Measurements from ENCODE around the gene PSMA8. TPM values are rescaled to one million over a fixed set of nuclear protein-coding genes. Genes with fewer than 3 reads are reported as not detected.

Gene PSMA8
- total RNA-seq (under 1 TPM in 1 of 2 donors, not detected in 1; 0.14 TPM), polyA plus RNA-seq (not detected)

GRCh38 chr18:26133652-26134051 lies at the start of gene PSMA8:
Gene PSMA8 (plus strand): TSS chr18:26133869. CDS start chr18:26133966, 97 bp downstream.
- Histone ChIP-seq H3K9ac (ENCODE audit: low read depth in 1 of 2, low read length in 2 of 2) (no peak within 1 kb of the TSS), H3K36me3 (ENCODE audit: control insufficient read depth in 4 of 4, insufficient read depth in 3 of 4, low read depth in 1 of 4, low read length in 3 of 4) (no peaks in the 10 kb centered on the region), H3K27me3 (ENCODE audit: control insufficient read depth in 4 of 4, insufficient read depth in 4 of 4, low read length in 3 of 4) (no peaks in the 10 kb centered on the region), H3K9me3 (ENCODE audit: control insufficient read depth in 4 of 4, low read length in 3 of 4) (no peaks in the 10 kb centered on the region), H3K4me1 (ENCODE audit: control insufficient read depth in 4 of 4, insufficient read depth in 4 of 4, low read length in 3 of 4) (no peaks in the 10 kb centered on the region), H3K4me3 (ENCODE audit: low read depth in 1 of 3, low read length in 3 of 3) (peak within 1 kb of the TSS in 1 of 3 donors; percentile 12), H3K27ac (ENCODE audit: low read depth in 1 of 2, low read length in 2 of 2) (no peak within 1 kb of the TSS)
- WGBS = 53% methylated on average over 31 of the region's 31 CpGs
- DNase-seq (ENCODE audit: low spot score) = no peak
- no peak for TF ChIP-seq MAX (IDR thresholded peaks at IDR 0.05)
- TF ChIP-seq RAD21 (IDR thresholded peaks at IDR 0.05) = no peak
- TF ChIP-seq EGR1 (IDR thresholded peaks at IDR 0.05; ENCODE audit: low read depth in 2 of 2) = no peak
- no peak for TF ChIP-seq FOXA2 (IDR thresholded peaks at IDR 0.05)
- no peak for TF ChIP-seq SP1 (IDR thresholded peaks at IDR 0.05)
- TF ChIP-seq CTCF (IDR thresholded peaks at IDR 0.05; ENCODE audit: low read depth, low read length, missing input control) = no peak
- TF ChIP-seq REST (IDR thresholded peaks at IDR 0.05) = no peak
- TF ChIP-seq ATF3 (IDR thresholded peaks at IDR 0.05) = no peak
- no peak for TF ChIP-seq JUND (IDR thresholded peaks at IDR 0.05)
- TF ChIP-seq GABPA (IDR thresholded peaks at IDR 0.05 in 1 of 2, conservative IDR thresholded peaks at IDR 0.05 in 1 of 2) = no peak
- TF ChIP-seq HNF4G (IDR thresholded peaks at IDR 0.05) = no peak
- TF ChIP-seq HNF4A (conservative IDR thresholded peaks at IDR 0.05) = no peak
- TF ChIP-seq YY1 (IDR thresholded peaks at IDR 0.05) = no peak
- no peak for TF ChIP-seq RXRA (IDR thresholded peaks at IDR 0.05)
- no peak for TF ChIP-seq TAF1 (conservative IDR thresholded peaks at IDR 0.05)
- no peak for TF ChIP-seq NR2F2 (IDR thresholded peaks at IDR 0.05)
- no peak for TF ChIP-seq ZBTB33 (IDR thresholded peaks at IDR 0.05)

All from liver (tissue), 9 donors.